Ascending aorta (tissue), 2 donors: ENCODE results near the gene ABHD14A. TPM values are rescaled to one million over a fixed set of nuclear protein-coding genes. Genes with fewer than 3 reads are reported as not detected.

Experiments used
- DNase-seq, 2 donors: peaks; one replicate each; pipeline ENCODE4 v3.0.0-alpha.2; 2019; ENCODE audit warnings: low spot score in 2 of 2
- H3K27ac ChIP-seq, 2 donors: fragments of 200-600 bp; sonication (generic); one replicate each; pipeline ENCODE4 v1.5.1; 2016 to 2017; ENCODE audit warnings: mild to moderate bottlenecking in 1 of 2
- H3K27me3 ChIP-seq: fragments of 200-600 bp; sonication (generic); one replicate; pipeline ENCODE4 v1.5.1; 2017
- H3K36me3 ChIP-seq, 2 donors: fragments of 200-600 bp; sonication (generic); one replicate each; pipeline ENCODE4 v1.5.1; 2016
- H3K4me1 ChIP-seq, 2 donors: fragments of 200-600 bp; sonication (generic); one replicate each; pipeline ENCODE4 v1.5.1; 2016 to 2017; ENCODE audit warnings: mild to moderate bottlenecking in 1 of 2
- H3K4me3 ChIP-seq, 2 donors: fragments of 200-600 bp; sonication (generic); one replicate each; pipeline ENCODE4 v1.5.1; 2016 to 2017; ENCODE audit warnings: mild to moderate bottlenecking in 1 of 2
- H3K9me3 ChIP-seq, 2 donors: fragments of 200-600 bp; sonication (generic); one replicate each; pipeline ENCODE4 v1.5.1; 2016
- intact Hi-C: fragments of 100-400 bp; cut with DNase I; formaldehyde crosslinking; loops from one replicate; pipeline ENCODE4 v1.15.1; 2023
- total RNA-seq: library from RNA; depleted of rRNA; stranded (reverse); fragments of >200 nt; gene quantifications from one replicate; pipeline ENCODE4 v1.1.0, GENCODE V29; 2016
- TF ChIP-seq, protein P1 (sequence below), 3 experiments: fragments of 200-600 bp in 2 of 3; fragments of 450-650 bp in 1 of 3; sonication (generic) in 2 of 3; IDR thresholded peaks; one replicate each; pipeline ENCODE4 v1.5.1; 2016 to 2019; ENCODE audit warnings: antibody characterized with exemption in 3 of 3, mild to moderate bottlenecking in 1 of 3, moderate library complexity in 1 of 3

Gene ABHD14A
- total RNA-seq, 1 donor from 2014 or later = 37.4 TPM

DNA sequence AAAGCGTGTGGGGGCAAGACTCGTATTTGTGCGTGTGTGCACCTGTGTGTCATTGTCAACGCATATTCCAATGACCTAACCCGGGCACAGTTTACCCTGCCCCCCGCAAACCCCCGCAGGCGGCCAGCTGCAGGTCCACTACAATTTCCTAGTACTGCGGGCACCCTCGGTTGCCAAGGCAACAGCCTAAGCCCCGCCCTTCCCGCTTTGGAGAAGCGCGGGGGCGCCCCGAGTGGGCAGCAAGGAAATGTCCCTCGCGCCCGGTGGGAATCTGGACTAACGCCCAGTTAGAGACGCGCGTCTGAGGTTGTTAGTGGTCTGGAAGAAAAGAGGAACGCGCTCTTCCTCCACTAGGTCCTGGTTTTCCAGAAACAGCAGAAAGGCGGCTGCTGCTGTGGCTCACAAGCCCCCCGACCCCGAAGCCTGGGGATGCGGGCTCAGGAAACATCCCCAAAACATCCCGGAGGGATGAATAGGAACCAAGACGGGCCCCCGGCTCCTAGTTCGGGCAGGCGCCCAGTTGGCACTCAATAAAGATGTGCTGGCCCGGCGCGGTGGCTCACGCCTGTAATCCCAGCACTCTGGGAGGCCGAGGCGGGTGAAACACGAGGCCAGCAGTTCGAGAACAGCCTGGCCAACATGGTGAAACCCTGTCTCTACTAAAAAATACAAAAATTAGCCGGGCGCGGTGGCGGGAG, 1.1 kb downstream of the ABHD14A start:
- H3K27me3 ChIP-seq = no peaks in the 10 kb centered on the region
- DNase-seq = peak in 1 of 2 donors; percentile 94
- H3K9me3 ChIP-seq = no peaks in the 10 kb centered on the region
- peak overlapping the region; percentile 71 to 96 for H3K27ac ChIP-seq
- no peaks in the 10 kb centered on the region for H3K36me3 ChIP-seq
- intact Hi-C loops = loop anchor here (10.0 kb wide), 1 partner anchor 309 kb away; the partner anchor contains the start of gene GLYCTK
- TF ChIP-seq, protein P1, sequence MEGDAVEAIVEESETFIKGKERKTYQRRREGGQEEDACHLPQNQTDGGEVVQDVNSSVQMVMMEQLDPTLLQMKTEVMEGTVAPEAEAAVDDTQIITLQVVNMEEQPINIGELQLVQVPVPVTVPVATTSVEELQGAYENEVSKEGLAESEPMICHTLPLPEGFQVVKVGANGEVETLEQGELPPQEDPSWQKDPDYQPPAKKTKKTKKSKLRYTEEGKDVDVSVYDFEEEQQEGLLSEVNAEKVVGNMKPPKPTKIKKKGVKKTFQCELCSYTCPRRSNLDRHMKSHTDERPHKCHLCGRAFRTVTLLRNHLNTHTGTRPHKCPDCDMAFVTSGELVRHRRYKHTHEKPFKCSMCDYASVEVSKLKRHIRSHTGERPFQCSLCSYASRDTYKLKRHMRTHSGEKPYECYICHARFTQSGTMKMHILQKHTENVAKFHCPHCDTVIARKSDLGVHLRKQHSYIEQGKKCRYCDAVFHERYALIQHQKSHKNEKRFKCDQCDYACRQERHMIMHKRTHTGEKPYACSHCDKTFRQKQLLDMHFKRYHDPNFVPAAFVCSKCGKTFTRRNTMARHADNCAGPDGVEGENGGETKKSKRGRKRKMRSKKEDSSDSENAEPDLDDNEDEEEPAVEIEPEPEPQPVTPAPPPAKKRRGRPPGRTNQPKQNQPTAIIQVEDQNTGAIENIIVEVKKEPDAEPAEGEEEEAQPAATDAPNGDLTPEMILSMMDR (IDR thresholded peaks at IDR 0.05) = no peak
- H3K4me3 ChIP-seq = peak overlapping the region; percentile 74 to 86
- peaks cover 6 to 17% of the 10 kb centered on the region in 2 donors for H3K4me1 ChIP-seq

DNA sequence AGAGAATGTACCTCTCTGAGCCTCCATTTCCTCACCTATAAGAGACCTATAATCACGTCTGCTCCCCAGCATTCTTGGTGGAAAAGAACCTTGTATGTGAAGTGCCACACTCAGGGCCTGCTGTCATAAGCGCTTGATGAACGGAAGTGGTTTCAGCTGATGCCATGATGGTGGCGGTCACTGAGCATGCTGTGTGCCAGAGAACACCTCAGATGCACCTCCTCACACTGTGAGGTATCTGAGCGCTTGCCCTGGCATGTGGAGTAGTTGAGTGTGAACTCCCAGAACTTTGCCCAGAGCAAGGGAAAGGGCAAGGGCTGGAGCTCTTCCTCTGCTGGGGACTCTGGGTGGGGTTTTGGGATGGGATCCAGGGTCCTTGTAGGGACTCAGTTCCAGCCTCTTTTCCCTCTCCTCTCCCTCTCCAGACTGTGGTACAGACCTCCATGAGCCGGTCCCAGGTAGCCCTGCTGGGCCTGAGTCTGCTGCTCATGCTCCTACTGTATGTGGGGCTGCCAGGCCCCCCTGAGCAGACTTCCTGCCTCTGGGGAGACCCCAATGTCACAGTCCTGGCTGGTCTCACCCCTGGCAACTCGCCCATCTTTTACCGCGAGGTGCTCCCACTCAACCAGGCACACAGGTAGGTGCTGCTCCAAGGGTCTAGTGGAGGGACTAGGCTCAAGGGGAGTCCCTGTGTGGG, 2.7 kb downstream of the ABHD14A start:
- Histone ChIP-seq H3K4me3 (no peak overlapping the region), H3K4me1 (peaks cover 12 to 24% of the 10 kb centered on the region in 2 donors), H3K27ac (no peak overlapping the region), H3K27me3 (no peaks in the 10 kb centered on the region), H3K9me3 (no peaks in the 10 kb centered on the region), H3K36me3 (no peaks in the 10 kb centered on the region)
- DNase-seq = no peak
- intact Hi-C loops = loop anchor here (10.0 kb wide), 1 partner anchor 307 kb away; the partner anchor contains the start of gene GLYCTK
- TF ChIP-seq, protein P1 (IDR thresholded peaks at IDR 0.05) = no peak

DNA sequence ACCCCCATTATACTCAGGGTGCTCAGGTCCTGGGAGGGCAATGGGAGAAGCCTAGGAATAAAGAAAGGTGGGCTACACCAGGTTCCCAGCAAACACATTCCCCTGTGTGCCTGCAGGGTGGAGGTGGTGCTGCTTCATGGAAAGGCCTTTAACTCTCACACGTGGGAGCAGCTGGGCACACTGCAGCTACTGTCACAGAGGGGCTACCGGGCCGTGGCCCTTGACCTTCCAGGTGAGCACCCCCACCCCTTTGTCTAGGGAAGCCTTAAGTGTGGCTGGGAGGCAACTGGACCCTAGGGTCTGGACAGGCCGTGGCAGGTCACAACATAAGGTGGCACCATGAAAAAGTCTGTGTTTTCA, 3.3 kb downstream of the ABHD14A start:
- no peaks in the 10 kb centered on the region for H3K36me3 ChIP-seq
- DNase-seq = no peak
- no peaks in the 10 kb centered on the region for H3K9me3 ChIP-seq
- H3K4me3 ChIP-seq = no peak overlapping the region
- peaks cover 16 to 22% of the 10 kb centered on the region in 2 donors for H3K4me1 ChIP-seq
- intact Hi-C loops = loop anchor here (10.0 kb wide), 1 partner anchor 307 kb away; the partner anchor contains the start of gene GLYCTK
- no peaks in the 10 kb centered on the region for H3K27me3 ChIP-seq
- no peak overlapping the region for H3K27ac ChIP-seq
- TF ChIP-seq, protein P1 (IDR thresholded peaks at IDR 0.05) = no peak

DNA sequence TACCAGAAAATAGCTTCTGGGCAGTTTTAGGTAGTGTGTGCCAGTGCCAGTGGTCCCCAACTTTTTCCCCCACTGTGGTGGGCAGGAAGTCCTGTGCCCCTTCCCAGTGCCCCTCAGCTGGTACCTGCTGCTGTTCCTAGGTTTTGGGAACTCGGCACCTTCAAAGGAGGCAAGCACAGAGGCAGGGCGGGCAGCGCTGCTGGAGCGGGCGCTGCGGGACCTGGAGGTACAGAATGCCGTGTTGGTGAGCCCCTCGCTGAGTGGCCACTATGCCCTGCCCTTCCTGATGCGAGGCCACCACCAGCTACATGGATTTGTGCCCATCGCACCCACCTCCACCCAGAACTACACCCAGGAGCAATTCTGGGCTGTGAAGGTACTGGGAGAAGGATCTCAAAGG, 5.4 kb downstream of the ABHD14A start:
- Histone ChIP-seq H3K4me1 (peaks cover 16 to 19% of the 10 kb centered on the region in 2 donors), H3K4me3 (no peak overlapping the region), H3K36me3 (no peaks in the 10 kb centered on the region), H3K27ac (no peak overlapping the region), H3K9me3 (no peaks in the 10 kb centered on the region), H3K27me3 (no peaks in the 10 kb centered on the region)
- no peak for DNase-seq
- intact Hi-C loops = no loop called here
- TF ChIP-seq, protein P1 (IDR thresholded peaks at IDR 0.05) = no peak

DNA sequence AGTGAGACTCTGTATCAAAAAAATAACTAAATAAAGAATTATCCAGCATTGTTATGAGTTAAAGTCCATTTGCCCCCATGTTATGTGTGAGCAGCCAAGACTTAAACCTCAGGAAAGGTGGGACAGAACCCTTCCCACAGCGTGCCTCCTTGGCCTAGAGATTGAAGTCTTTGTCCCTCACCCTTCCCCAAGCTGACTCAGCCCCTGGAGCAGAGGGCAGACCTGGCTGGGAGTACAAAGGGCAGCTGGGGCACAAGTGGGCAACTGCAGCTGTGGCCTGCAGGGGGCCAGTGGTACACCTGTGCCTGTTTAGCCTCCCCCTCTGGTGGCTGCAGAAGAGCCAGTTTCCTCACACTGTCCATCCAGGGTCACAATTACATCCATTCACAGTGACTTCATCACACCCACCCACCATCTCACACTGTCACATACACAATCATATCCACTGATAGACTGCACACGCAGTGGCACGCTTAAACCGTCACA, 7.5 kb downstream of the ABHD14A start:
- intact Hi-C loops = no loop called here
- no peaks in the 10 kb centered on the region for H3K36me3 ChIP-seq

More for the DNA sequence above, 7.5 kb downstream of the ABHD14A start:
- Histone ChIP-seq H3K4me1 (peaks cover 16 to 19% of the 10 kb centered on the region in 2 donors), H3K4me3 (peak overlapping the region; percentile 77 to 93), H3K27ac (peak overlapping the region; percentile 93 to 97), H3K27me3 (no peaks in the 10 kb centered on the region), H3K9me3 (no peaks in the 10 kb centered on the region)
- no peak for DNase-seq
- TF ChIP-seq, protein P1 (IDR thresholded peaks at IDR 0.05) = peak in 2 of 3 experiments; percentile 12 to 36
